Endothelial cell of umbilical vein (primary cell): ENCODE results near the gene HIVEP3. TPM values are rescaled to one million over a fixed set of nuclear protein-coding genes. Genes with fewer than 3 reads are reported as not detected.

Source experiments
- BruUV-seq: library from RNA; stranded (reverse); fragments of 400-500 nt; replicated peaks from 2 replicates; lab custom pipeline; 2021; lab: Mats Ljungman, UMichigan
- CTCF ChIA-PET: fragments of 300-600, 350-600 bp; sonication (Branson Sonifier 250); formaldehyde crosslinking; loops from one replicate; lab custom pipeline; 2021; ENCODE audit warnings: antibody characterized with exemption, inconsistent platforms; lab: Charles Lee
- POLR2A ChIA-PET: fragments of 300-600, 350-600 bp; sonication (Branson Sonifier 250); formaldehyde crosslinking; loops from one replicate; lab custom pipeline; 2021; ENCODE audit warnings: antibody characterized with exemption, inconsistent platforms; lab: Charles Lee
- DNase-seq: peaks from one replicate; pipeline ENCODE4 v3.0.0-alpha.2; 2011; ENCODE audit warnings: low read depth, low spot score
- FAIRE-seq: peaks from 2 replicates; lab custom pipeline; 2011; peaks lifted over from hg19 to GRCh38; lab: Jason Lieb, UNC
- H2AFZ ChIP-seq: 2 replicates; pipeline ENCODE4 v1.6.0; 2012; ENCODE audit warnings: low read depth, low read length, control low read depth, inconsistent platforms
- H3K27ac ChIP-seq: 2 replicates; pipeline ENCODE4 v1.5.1; 2011; ENCODE audit warnings: low read depth, mild to moderate bottlenecking, control low read depth, low read length, moderate library complexity; ENCODE audit not compliant: insufficient read depth
- H3K27me3 ChIP-seq, 2 experiments: 2 replicates each; pipeline versions ENCODE4 v1.6.0 to v1.6.1; 2011; ENCODE audit warnings: low read length in 2 of 2, mixed read lengths in 1 of 2; ENCODE audit not compliant: control insufficient read depth in 2 of 2, insufficient read depth in 2 of 2
- H3K36me3 ChIP-seq, 2 experiments: 2 replicates in 1 of 2; 3 replicates in 1 of 2; pipeline ENCODE4 v1.5.1; 2011; ENCODE audit warnings: low read length in 2 of 2, mild to moderate bottlenecking in 1 of 2, moderate library complexity in 1 of 2; ENCODE audit not compliant: control insufficient read depth in 2 of 2, insufficient read depth in 2 of 2; ENCODE audit errors: extremely low read depth in 1 of 2
- H3K4me1 ChIP-seq: 3 replicates; pipeline ENCODE4 v1.5.1; 2011; ENCODE audit warnings: mild to moderate bottlenecking, low read length; ENCODE audit not compliant: control insufficient read depth, insufficient read depth; ENCODE audit errors: extremely low read depth
- H3K4me2 ChIP-seq: 2 replicates; pipeline ENCODE4 v1.6.1; 2011; ENCODE audit warnings: low read length, control low read depth, mixed read lengths; ENCODE audit not compliant: insufficient read depth
- H3K4me3 ChIP-seq, 3 experiments: fragments of 200-600 bp in 1 of 3; sonication (generic), shearing (Covaris generic) in 1 of 3; replicated peaks in 1 of 3; 2 replicates each; pipeline ENCODE4 v1.5.1; 2011 to 2016; ENCODE audit warnings: control low read depth in 3 of 3, low read length in 3 of 3, mild to moderate bottlenecking in 2 of 3, inconsistent platforms in 1 of 3, low read depth in 1 of 3, moderate library complexity in 1 of 3; ENCODE audit not compliant: insufficient read depth in 1 of 3
- H3K79me2 ChIP-seq: 2 replicates; pipeline ENCODE4 v1.6.0; 2012; ENCODE audit warnings: low read length, inconsistent platforms; ENCODE audit not compliant: control insufficient read depth, insufficient read depth
- H3K9ac ChIP-seq: replicated peaks from 2 replicates; pipeline ENCODE3; 2011; ENCODE audit warnings: low read length, control low read depth; ENCODE audit not compliant: insufficient read depth; ENCODE audit errors: extremely low read depth
- H3K9me1 ChIP-seq: replicated peaks from 3 replicates; pipeline ENCODE4 v1.6.0; 2011; ENCODE audit warnings: mild to moderate bottlenecking, low read length; ENCODE audit not compliant: control insufficient read depth, insufficient read depth; ENCODE audit errors: extremely low read depth
- H3K9me3 ChIP-seq: replicated peaks from 2 replicates; pipeline ENCODE4 v1.5.1; 2012; ENCODE audit warnings: low read length, inconsistent platforms; ENCODE audit not compliant: control insufficient read depth, insufficient read depth
- H4K20me1 ChIP-seq: replicated peaks from 2 replicates; pipeline ENCODE3; 2011; ENCODE audit warnings: mild to moderate bottlenecking, low read length; ENCODE audit not compliant: control insufficient read depth, insufficient read depth; ENCODE audit errors: extremely low read depth
- EZH2 ChIP-seq: IDR thresholded peaks from 2 replicates; pipeline ENCODE4 v1.6.1; 2012; ENCODE audit warnings: borderline replicate concordance, low read depth, mild to moderate bottlenecking, moderate library complexity, low read length, inconsistent platforms; ENCODE audit not compliant: severe bottlenecking
- FOS ChIP-seq: IDR thresholded peaks from 2 replicates; pipeline ENCODE4 v1.6.1; 2011; ENCODE audit warnings: mild to moderate bottlenecking, low read length, moderate library complexity, borderline replicate concordance; ENCODE audit not compliant: insufficient read depth
- GATA2 ChIP-seq: IDR thresholded peaks from 2 replicates; pipeline ENCODE4 v1.7.0; 2011; ENCODE audit warnings: low read depth, mild to moderate bottlenecking, moderate library complexity, mixed read lengths, low read length; ENCODE audit not compliant: insufficient read length, insufficient read depth
- JUN ChIP-seq: IDR thresholded peaks from 2 replicates; pipeline ENCODE4 v1.6.1; 2011; ENCODE audit warnings: borderline replicate concordance, low read depth; ENCODE audit not compliant: insufficient read length, insufficient read depth
- MYC ChIP-seq: IDR thresholded peaks from one replicate; pipeline ENCODE4 v1.6.1; 2011; ENCODE audit warnings: mild to moderate bottlenecking, low read depth, low read length
- POLR2A ChIP-seq: IDR thresholded peaks from 2 replicates; pipeline ENCODE4 v1.6.1; 2012; ENCODE audit warnings: low read depth, mild to moderate bottlenecking, control low read depth, low read length
- POLR2AphosphoS5 ChIP-seq: IDR thresholded peaks from 2 replicates; pipeline ENCODE4 v1.6.1; 2012; ENCODE audit warnings: low read depth, mild to moderate bottlenecking, control low read depth, low read length, moderate library complexity; ENCODE audit not compliant: insufficient read depth
- dilution Hi-C: fragments of 300-500 bp; cut with MboI; formaldehyde crosslinking; loops from one replicate; pipeline ENCODE4 v1.15.0; 2019; ENCODE audit warnings: low sequenced_read_pairs; ENCODE audit not compliant: extremely low pct_ligation_motif_present
- intact Hi-C: fragments of 100-400 bp; cut with micrococcal nuclease; formaldehyde crosslinking; loops from one replicate; pipeline ENCODE4 v1.10.0; 2022
- polyA plus RNA-seq, 4 experiments: library from polyadenylated mRNA; depleted of rRNA in 3 of 4; stranded (reverse) in 3 of 4; unstranded in 1 of 4; fragments of >200 nt; gene quantifications; 2 replicates each; pipeline versions ENCODE4 v1.2.1 to v1.2.3, GENCODE V29; 2011 to 2012; ENCODE audit warnings: missing spikeins in 1 of 4
- total RNA-seq: library from RNA; stranded (reverse); gene quantifications from 2 replicates; pipeline ENCODE4 v1.2.3, GENCODE V29; 2021
- TF ChIP-seq, protein P1 (sequence below): IDR thresholded peaks from 2 replicates; pipeline ENCODE4 v1.6.1; 2011; ENCODE audit not compliant: insufficient read depth, insufficient read length
- TF ChIP-seq, protein P2 (sequence below), 2 donors: IDR thresholded peaks; 1 replicate in 1 of 2; 2 replicates in 1 of 2; pipeline ENCODE4 v1.5.1; 2011; ENCODE audit warnings: low read length in 2 of 2, mild to moderate bottlenecking in 2 of 2, moderate library complexity in 2 of 2, control low read depth in 1 of 2, inconsistent platforms in 1 of 2, low read depth in 1 of 2; ENCODE audit not compliant: insufficient read depth in 1 of 2; ENCODE audit errors: extremely low read depth in 1 of 2

HIVEP3 gene
- total and polyA plus RNA-seq, 2 donors (not counting 3 experiments of a cell fraction or from before 2014, with no cell fraction given) = 3.4 to 4.0 TPM

DNA sequence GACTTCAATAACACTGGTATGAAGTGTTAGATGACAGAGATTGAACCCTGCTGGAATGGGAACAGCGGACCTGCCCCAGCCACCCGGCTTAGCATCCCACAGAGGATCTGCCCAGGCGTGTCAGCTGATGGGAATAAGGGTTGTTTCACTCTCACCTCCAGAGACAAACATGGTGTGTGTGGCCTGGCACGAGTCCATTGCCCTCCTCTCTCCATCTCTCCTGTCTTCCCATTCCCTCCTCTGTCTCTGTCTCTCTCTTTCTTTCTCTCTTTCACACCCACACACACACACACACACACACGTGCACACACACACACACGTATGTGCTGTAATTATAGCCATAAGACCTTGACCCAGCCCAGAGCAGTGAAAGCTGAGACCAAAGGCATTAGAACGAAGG, 200.2 kb downstream of the HIVEP3 start:
- Histone ChIP-seq H3K4me3 (no peak overlapping the region), H3K4me1 (peaks cover 16% of the 10 kb centered on the region), H4K20me1 (no peaks in the 10 kb centered on the region), H3K36me3 (no peaks in the 10 kb centered on the region), H3K27me3 (no peaks in the 10 kb centered on the region), H3K9me3 (no peaks in the 10 kb centered on the region), H3K27ac (no peak overlapping the region), H3K4me2 (no peak overlapping the region), H3K9me1 (no peaks in the 10 kb centered on the region), H2AFZ (no peak overlapping the region), H3K79me2 (no peaks in the 10 kb centered on the region), H3K9ac (no peak overlapping the region)
- DNase-seq = no peak
- ChIA-PET CTCF (no interaction called here), POLR2A (no interaction called here)
- no peak for FAIRE-seq
- dilution Hi-C loops = no loop called here
- TF ChIP-seq, protein P1, sequence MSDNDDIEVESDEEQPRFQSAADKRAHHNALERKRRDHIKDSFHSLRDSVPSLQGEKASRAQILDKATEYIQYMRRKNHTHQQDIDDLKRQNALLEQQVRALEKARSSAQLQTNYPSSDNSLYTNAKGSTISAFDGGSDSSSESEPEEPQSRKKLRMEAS = no peak
- TF ChIP-seq FOS = no peak
- no peak for TF ChIP-seq MYC
- TF ChIP-seq JUN = no peak
- TF ChIP-seq GATA2 = no peak
- TF ChIP-seq POLR2AphosphoS5 = no peak
- TF ChIP-seq EZH2 = no peak
- no peak for TF ChIP-seq POLR2A
- TF ChIP-seq, protein P2, sequence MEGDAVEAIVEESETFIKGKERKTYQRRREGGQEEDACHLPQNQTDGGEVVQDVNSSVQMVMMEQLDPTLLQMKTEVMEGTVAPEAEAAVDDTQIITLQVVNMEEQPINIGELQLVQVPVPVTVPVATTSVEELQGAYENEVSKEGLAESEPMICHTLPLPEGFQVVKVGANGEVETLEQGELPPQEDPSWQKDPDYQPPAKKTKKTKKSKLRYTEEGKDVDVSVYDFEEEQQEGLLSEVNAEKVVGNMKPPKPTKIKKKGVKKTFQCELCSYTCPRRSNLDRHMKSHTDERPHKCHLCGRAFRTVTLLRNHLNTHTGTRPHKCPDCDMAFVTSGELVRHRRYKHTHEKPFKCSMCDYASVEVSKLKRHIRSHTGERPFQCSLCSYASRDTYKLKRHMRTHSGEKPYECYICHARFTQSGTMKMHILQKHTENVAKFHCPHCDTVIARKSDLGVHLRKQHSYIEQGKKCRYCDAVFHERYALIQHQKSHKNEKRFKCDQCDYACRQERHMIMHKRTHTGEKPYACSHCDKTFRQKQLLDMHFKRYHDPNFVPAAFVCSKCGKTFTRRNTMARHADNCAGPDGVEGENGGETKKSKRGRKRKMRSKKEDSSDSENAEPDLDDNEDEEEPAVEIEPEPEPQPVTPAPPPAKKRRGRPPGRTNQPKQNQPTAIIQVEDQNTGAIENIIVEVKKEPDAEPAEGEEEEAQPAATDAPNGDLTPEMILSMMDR (IDR thresholded peaks at IDR 0.05; ENCODE audit: extremely low read depth in 1 of 2, insufficient read depth in 1 of 2, low read depth in 1 of 2, low read length in 2 of 2) = no peak
- no TSS peak for BruUV-seq
- intact Hi-C loops = no loop called here
